Neural cell (in vitro differentiated cells): Measurements from ENCODE around the gene CTRL. TPM values are rescaled to one million over a fixed set of nuclear protein-coding genes. Genes with fewer than 3 reads are reported as not detected.

Experiments used
- H2AFZ ChIP-seq: fragments of 200-600, 300-800 bp; sonication (generic), shearing (Covaris generic); 2 replicates; pipeline ENCODE4 v1.6.0; 2014; ENCODE audit warnings: low read depth, mild to moderate bottlenecking, antibody characterized with exemption, low read length, moderate library complexity
- H3F3A ChIP-seq: fragments of 200-600 bp; shearing (Covaris generic); 2 replicates; pipeline ENCODE4 v1.6.1; 2016; ENCODE audit warnings: mild to moderate bottlenecking, moderate library complexity, mixed read lengths, antibody characterized with exemption, low read length; ENCODE audit not compliant: insufficient read depth, poor library complexity, severe bottlenecking
- H3K27ac ChIP-seq: fragments of 200-600, 300-800 bp; sonication (generic), shearing (Covaris generic); 2 replicates; pipeline ENCODE4 v1.5.1; 2014; ENCODE audit warnings: mild to moderate bottlenecking, low read length, moderate library complexity
- H3K27me3 ChIP-seq: fragments of 300-800, 200-600 bp; sonication (generic), shearing (Covaris generic); 2 replicates; pipeline ENCODE4 v1.6.0; 2014; ENCODE audit warnings: mild to moderate bottlenecking, low read depth, low read length, moderate library complexity; ENCODE audit not compliant: insufficient read depth
- H3K36me3 ChIP-seq: fragments of 300-800, 200-600 bp; sonication (generic), shearing (Covaris generic); 2 replicates; pipeline ENCODE4 v1.5.1; 2014; ENCODE audit warnings: mild to moderate bottlenecking, antibody characterized with exemption, low read length, moderate library complexity; ENCODE audit not compliant: insufficient read depth
- H3K4me2 ChIP-seq: fragments of 300-800, 200-600 bp; sonication (generic), shearing (Covaris generic); 2 replicates; pipeline ENCODE4 v1.6.0; 2014; ENCODE audit warnings: mild to moderate bottlenecking, low read length
- H3K4me3 ChIP-seq: fragments of 300-800, 200-600 bp; sonication (generic), shearing (Covaris generic); 2 replicates; pipeline ENCODE4 v1.5.1; 2014; ENCODE audit warnings: mild to moderate bottlenecking, low read length, moderate library complexity
- H3K79me2 ChIP-seq: fragments of 200-600 bp; shearing (Covaris generic); replicated peaks from 2 replicates; pipeline ENCODE4 v1.6.0; 2014; ENCODE audit warnings: mild to moderate bottlenecking, low read length, moderate library complexity; ENCODE audit not compliant: insufficient read depth
- H3K9ac ChIP-seq: fragments of 300-800, 200-600 bp; sonication (generic), shearing (Covaris generic); 2 replicates; pipeline ENCODE4 v1.6.1; 2016; ENCODE audit warnings: mild to moderate bottlenecking, low read length, mixed read lengths
- H3K9me2 ChIP-seq: fragments of 200-600 bp; shearing (Covaris generic); 2 replicates; pipeline ENCODE4 v1.6.1; 2016; ENCODE audit warnings: mild to moderate bottlenecking, low read length, mixed read lengths; ENCODE audit not compliant: insufficient read depth
- H3K9me3 ChIP-seq: fragments of 200-600, 300-800 bp; sonication (generic), shearing (Covaris generic); 2 replicates; pipeline ENCODE4 v1.6.1; 2016; ENCODE audit warnings: mild to moderate bottlenecking, mixed run types, low read length, moderate library complexity, mixed read lengths
- H4K20me1 ChIP-seq: fragments of 200-600 bp; shearing (Covaris generic); 2 replicates; pipeline ENCODE4 v1.6.1; 2016; ENCODE audit warnings: mild to moderate bottlenecking, mixed run types; ENCODE audit not compliant: insufficient read depth
- EP300 ChIP-seq: fragments of 450-650 bp; conservative IDR thresholded peaks from 2 replicates; pipeline ENCODE4 v1.6.1; 2014; ENCODE audit warnings: antibody characterized with exemption, mild to moderate bottlenecking, moderate library complexity; ENCODE audit not compliant: poor library complexity, severe bottlenecking
- EZH2 ChIP-seq: fragments of 200-600, 300-800 bp; shearing (Covaris generic), sonication (generic); IDR thresholded peaks from 2 replicates; pipeline ENCODE4 v1.6.1; 2014; ENCODE audit warnings: antibody characterized with exemption, low read length, borderline replicate concordance, mild to moderate bottlenecking; ENCODE audit not compliant: insufficient read depth, poor library complexity, severe bottlenecking
- MXI1 ChIP-seq: fragments of 450-650 bp; conservative IDR thresholded peaks from 2 replicates; pipeline ENCODE4 v1.6.1; 2014; ENCODE audit warnings: antibody characterized with exemption, mild to moderate bottlenecking; ENCODE audit not compliant: poor library complexity, severe bottlenecking
- POLR2AphosphoS5 ChIP-seq: IDR thresholded peaks from 2 replicates; pipeline ENCODE4 v1.6.1; 2012
- RAD21 ChIP-seq: fragments of 450-650 bp; conservative IDR thresholded peaks from 2 replicates; pipeline ENCODE4 v1.6.1; 2014; ENCODE audit warnings: antibody characterized with exemption, mild to moderate bottlenecking, moderate library complexity
- SMC3 ChIP-seq: fragments of 450-650 bp; conservative IDR thresholded peaks from 2 replicates; pipeline ENCODE4 v1.6.1; 2014; ENCODE audit warnings: antibody characterized with exemption, mild to moderate bottlenecking, moderate library complexity; ENCODE audit not compliant: poor library complexity
- TAF1 ChIP-seq: IDR thresholded peaks from 2 replicates; pipeline ENCODE4 v1.6.1; 2012; ENCODE audit warnings: low read depth
- polyA plus RNA-seq: library from polyadenylated mRNA; depleted of rRNA; stranded (reverse); fragments of >200 nt; gene quantifications from 2 replicates; pipeline ENCODE4 v1.2.3, GENCODE V29; 2014
- TF ChIP-seq, protein P1 (sequence below): fragments of 450-650 bp; IDR thresholded peaks from 2 replicates; pipeline ENCODE4 v1.5.1; 2014; ENCODE audit warnings: antibody characterized with exemption, mild to moderate bottlenecking, moderate library complexity; ENCODE audit not compliant: poor library complexity, severe bottlenecking
- TF ChIP-seq, protein P2 (sequence below): IDR thresholded peaks from 2 replicates; pipeline ENCODE4 v1.6.1; 2012; ENCODE audit warnings: borderline replicate concordance

The CTRL gene
- polyA plus RNA-seq, 1 donor from 2014 or later, result 3.8 TPM

GRCh38 chr16:67943619-67944504 is 12.2 kb upstream of the CTRL start, which contains the start of gene LCAT:
TSS of gene LCAT (minus strand) at chr16:67944120. CDS start at chr16:67944101, 19 bp downstream.
- H4K20me1 ChIP-seq, result no peaks in the 10 kb centered on the region
- no peaks in the 10 kb centered on the region for H3F3A ChIP-seq
- no peak within 1 kb of the TSS for H3K4me2 ChIP-seq
- no peaks in the 10 kb centered on the region for H3K9me3 ChIP-seq
- no peaks in the 10 kb centered on the region for H3K27me3 ChIP-seq
- H3K27ac ChIP-seq, result no peak within 1 kb of the TSS
- H2AFZ ChIP-seq, result no peak within 1 kb of the TSS
- H3K36me3 ChIP-seq, result no peaks in the 10 kb centered on the region
- no peak within 1 kb of the TSS for H3K9ac ChIP-seq
- H3K4me3 ChIP-seq, result no peak within 1 kb of the TSS
- no peaks in the 10 kb centered on the region for H3K9me2 ChIP-seq
- TF ChIP-seq MXI1, result no peak
- TF ChIP-seq EP300, result no peak
- TF ChIP-seq, protein P1, sequence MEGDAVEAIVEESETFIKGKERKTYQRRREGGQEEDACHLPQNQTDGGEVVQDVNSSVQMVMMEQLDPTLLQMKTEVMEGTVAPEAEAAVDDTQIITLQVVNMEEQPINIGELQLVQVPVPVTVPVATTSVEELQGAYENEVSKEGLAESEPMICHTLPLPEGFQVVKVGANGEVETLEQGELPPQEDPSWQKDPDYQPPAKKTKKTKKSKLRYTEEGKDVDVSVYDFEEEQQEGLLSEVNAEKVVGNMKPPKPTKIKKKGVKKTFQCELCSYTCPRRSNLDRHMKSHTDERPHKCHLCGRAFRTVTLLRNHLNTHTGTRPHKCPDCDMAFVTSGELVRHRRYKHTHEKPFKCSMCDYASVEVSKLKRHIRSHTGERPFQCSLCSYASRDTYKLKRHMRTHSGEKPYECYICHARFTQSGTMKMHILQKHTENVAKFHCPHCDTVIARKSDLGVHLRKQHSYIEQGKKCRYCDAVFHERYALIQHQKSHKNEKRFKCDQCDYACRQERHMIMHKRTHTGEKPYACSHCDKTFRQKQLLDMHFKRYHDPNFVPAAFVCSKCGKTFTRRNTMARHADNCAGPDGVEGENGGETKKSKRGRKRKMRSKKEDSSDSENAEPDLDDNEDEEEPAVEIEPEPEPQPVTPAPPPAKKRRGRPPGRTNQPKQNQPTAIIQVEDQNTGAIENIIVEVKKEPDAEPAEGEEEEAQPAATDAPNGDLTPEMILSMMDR, result no peak
- TF ChIP-seq POLR2AphosphoS5, result no peak
- TF ChIP-seq, protein P2, sequence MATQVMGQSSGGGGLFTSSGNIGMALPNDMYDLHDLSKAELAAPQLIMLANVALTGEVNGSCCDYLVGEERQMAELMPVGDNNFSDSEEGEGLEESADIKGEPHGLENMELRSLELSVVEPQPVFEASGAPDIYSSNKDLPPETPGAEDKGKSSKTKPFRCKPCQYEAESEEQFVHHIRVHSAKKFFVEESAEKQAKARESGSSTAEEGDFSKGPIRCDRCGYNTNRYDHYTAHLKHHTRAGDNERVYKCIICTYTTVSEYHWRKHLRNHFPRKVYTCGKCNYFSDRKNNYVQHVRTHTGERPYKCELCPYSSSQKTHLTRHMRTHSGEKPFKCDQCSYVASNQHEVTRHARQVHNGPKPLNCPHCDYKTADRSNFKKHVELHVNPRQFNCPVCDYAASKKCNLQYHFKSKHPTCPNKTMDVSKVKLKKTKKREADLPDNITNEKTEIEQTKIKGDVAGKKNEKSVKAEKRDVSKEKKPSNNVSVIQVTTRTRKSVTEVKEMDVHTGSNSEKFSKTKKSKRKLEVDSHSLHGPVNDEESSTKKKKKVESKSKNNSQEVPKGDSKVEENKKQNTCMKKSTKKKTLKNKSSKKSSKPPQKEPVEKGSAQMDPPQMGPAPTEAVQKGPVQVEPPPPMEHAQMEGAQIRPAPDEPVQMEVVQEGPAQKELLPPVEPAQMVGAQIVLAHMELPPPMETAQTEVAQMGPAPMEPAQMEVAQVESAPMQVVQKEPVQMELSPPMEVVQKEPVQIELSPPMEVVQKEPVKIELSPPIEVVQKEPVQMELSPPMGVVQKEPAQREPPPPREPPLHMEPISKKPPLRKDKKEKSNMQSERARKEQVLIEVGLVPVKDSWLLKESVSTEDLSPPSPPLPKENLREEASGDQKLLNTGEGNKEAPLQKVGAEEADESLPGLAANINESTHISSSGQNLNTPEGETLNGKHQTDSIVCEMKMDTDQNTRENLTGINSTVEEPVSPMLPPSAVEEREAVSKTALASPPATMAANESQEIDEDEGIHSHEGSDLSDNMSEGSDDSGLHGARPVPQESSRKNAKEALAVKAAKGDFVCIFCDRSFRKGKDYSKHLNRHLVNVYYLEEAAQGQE, result no peak
- TF ChIP-seq SMC3, result no peak
- no peak for TF ChIP-seq TAF1
- TF ChIP-seq EZH2, result no peak
- TF ChIP-seq RAD21, result no peak
- no peaks in the 10 kb centered on the region for H3K79me2 ChIP-seq

- H2AFZ ChIP-seq, result no peak overlapping the region
- no peak overlapping the region for H3K27ac ChIP-seq
- H3K4me2 ChIP-seq, result no peak overlapping the region
- no peak for TF ChIP-seq EP300
- TF ChIP-seq POLR2AphosphoS5, result no peak
- TF ChIP-seq, protein P2, result no peak
- no peak for TF ChIP-seq MXI1
- TF ChIP-seq TAF1, result no peak
- TF ChIP-seq, protein P1, result no peak
- no peaks in the 10 kb centered on the region for H3K27me3 ChIP-seq
- H3K9me2 ChIP-seq, result no peaks in the 10 kb centered on the region
- no peak overlapping the region for H3K4me3 ChIP-seq
- H4K20me1 ChIP-seq, result no peaks in the 10 kb centered on the region
- no peaks in the 10 kb centered on the region for H3K36me3 ChIP-seq
- H3F3A ChIP-seq, result no peaks in the 10 kb centered on the region
- H3K79me2 ChIP-seq, result no peaks in the 10 kb centered on the region
- H3K9me3 ChIP-seq, result no peaks in the 10 kb centered on the region
- H3K9ac ChIP-seq, result no peak overlapping the region
These were observed 11.6 kb upstream of the CTRL start for GRCh38 chr16:67943256-67943618.
